Measurements from ENCODE around the gene NDUFAF2. TPM values are rescaled to one million over a fixed set of nuclear protein-coding genes. Genes with fewer than 3 reads are reported as not detected.
A peak's percentile ranks its signal among the peaks of the same experiment; 100 is the strongest.

Gene NDUFAF2
- total and polyA plus RNA-seq, 2 of the 13 experiments (the other 11 are each of a cell fraction or from before 2014, with no cell fraction given), result 34.0 to 78.4 TPM

DNA sequence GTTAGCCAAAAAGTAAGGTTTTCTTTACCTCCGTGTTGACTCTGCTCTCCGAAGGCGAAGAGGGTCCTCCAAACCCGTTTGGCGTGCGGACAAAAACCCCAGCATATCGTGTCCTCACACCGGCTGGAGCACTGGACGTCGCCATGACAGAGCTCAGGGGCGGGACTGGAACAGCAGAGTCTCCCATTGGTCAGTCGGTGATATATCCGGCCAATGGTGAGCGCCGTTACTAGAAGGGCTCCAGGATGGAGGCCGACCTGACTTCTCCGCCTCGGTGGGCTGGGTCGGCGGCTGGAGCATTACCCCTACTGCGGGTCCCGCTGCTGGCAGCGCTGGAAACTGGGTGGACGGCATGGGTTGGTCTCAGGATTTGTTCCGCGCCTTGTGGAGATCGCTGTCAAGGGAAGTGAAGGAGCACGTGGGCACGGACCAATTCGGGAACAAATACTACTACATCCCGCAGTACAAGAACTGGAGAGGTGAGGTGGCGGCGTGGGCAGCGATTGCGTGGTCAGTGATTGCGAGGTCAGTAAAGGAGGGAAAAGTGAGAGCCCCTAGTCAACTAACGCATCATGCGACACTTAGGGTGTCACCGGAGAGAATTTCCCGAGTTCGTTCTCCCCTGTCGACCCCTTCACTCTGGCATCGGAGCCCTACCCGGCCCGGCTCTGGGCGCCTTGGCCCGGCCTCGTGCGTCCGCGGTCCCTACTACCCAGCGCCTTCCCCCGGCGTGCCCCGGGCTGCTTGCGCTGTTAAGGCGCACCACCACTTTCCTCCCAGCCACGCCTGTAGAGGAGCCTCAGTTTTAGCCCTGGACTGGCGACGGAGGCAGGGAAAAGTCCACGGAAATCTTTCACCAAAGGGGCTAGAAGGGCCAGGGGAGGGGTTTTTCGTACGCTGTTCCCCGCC is at the start of gene NDUFAF2, which contains the start of gene ERCC8 (continued):
- peak; percentile 55; the same call in 1 of the 2 replicates for TF ChIP-seq ARNT2 (CRISPR knock-in tag; IDR thresholded peaks at IDR 0.05; ENCODE audit: low read depth)
- no peak for TF ChIP-seq ZNF143 (CRISPR knock-in tag; IDR thresholded peaks at IDR 0.05)
- TF ChIP-seq POGZ (CRISPR knock-in tag; IDR thresholded peaks at IDR 0.05), result peak; percentile 87
- TF ChIP-seq FUBP1 (CRISPR knock-in tag; IDR thresholded peaks at IDR 0.05; ENCODE audit: borderline replicate concordance), result no peak
- TF ChIP-seq ZNF616 (CRISPR knock-in tag; IDR thresholded peaks at IDR 0.05; ENCODE audit: low read depth), result no peak
- TF ChIP-seq HINFP (CRISPR knock-in tag; IDR thresholded peaks at IDR 0.05; ENCODE audit: low read depth), result no peak; the same call in 1 of the 2 replicates
- TF ChIP-seq SETDB1 (CRISPR knock-in tag; IDR thresholded peaks at IDR 0.05; ENCODE audit: borderline replicate concordance), result no peak
- no peak for TF ChIP-seq NPAS2 (CRISPR knock-in tag; IDR thresholded peaks at IDR 0.05; ENCODE audit: borderline replicate concordance)
- TF ChIP-seq, protein P1, sequence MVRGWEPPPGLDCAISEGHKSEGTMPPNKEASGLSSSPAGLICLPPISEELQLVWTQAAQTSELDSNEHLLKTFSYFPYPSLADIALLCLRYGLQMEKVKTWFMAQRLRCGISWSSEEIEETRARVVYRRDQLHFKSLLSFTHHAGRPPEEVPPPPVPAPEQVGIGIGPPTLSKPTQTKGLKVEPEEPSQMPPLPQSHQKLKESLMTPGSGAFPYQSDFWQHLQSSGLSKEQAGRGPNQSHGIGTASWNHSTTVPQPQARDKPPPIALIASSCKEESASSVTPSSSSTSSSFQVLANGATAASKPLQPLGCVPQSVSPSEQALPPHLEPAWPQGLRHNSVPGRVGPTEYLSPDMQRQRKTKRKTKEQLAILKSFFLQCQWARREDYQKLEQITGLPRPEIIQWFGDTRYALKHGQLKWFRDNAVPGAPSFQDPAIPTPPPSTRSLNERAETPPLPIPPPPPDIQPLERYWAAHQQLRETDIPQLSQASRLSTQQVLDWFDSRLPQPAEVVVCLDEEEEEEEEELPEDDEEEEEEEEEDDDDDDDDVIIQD (CRISPR knock-in tag; IDR thresholded peaks at IDR 0.05; ENCODE audit: low read depth), result 0 out of 2 replicates have a peak, but pooled peaks have one; percentile 24
- TF ChIP-seq ZSCAN9 (CRISPR knock-in tag; IDR thresholded peaks at IDR 0.05; ENCODE audit: borderline replicate concordance), result no peak
- TF ChIP-seq KLF9 (CRISPR knock-in tag; IDR thresholded peaks at IDR 0.05; ENCODE audit: low read depth), result no peak
- TF ChIP-seq, protein P2, sequence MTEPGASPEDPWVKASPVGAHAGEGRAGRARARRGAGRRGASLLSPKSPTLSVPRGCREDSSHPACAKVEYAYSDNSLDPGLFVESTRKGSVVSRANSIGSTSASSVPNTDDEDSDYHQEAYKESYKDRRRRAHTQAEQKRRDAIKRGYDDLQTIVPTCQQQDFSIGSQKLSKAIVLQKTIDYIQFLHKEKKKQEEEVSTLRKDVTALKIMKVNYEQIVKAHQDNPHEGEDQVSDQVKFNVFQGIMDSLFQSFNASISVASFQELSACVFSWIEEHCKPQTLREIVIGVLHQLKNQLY (CRISPR knock-in tag; IDR thresholded peaks at IDR 0.05), result no peak
- peak; percentile 85; the same call in 1 of the 2 replicates for TF ChIP-seq GLI4 (CRISPR knock-in tag; IDR thresholded peaks at IDR 0.05; ENCODE audit: borderline replicate concordance)
- no peak for TF ChIP-seq ZNF629 (CRISPR knock-in tag; conservative IDR thresholded peaks at IDR 0.05)
- TF ChIP-seq ZNF792 (CRISPR knock-in tag; IDR thresholded peaks at IDR 0.05), result no peak
- TF ChIP-seq ZNF225 (CRISPR knock-in tag; IDR thresholded peaks at IDR 0.05), result no peak
- TF ChIP-seq ZSCAN20 (CRISPR knock-in tag; IDR thresholded peaks at IDR 0.05; ENCODE audit: borderline replicate concordance), result no peak
- TF ChIP-seq ZFX (CRISPR knock-in tag; IDR thresholded peaks at IDR 0.05; ENCODE audit: low read depth), result peak; percentile 80; the same call in 1 of the 2 replicates
- TF ChIP-seq ZNF484 (CRISPR knock-in tag; IDR thresholded peaks at IDR 0.05; ENCODE audit: borderline replicate concordance, low read depth), result no peak
- no peak for TF ChIP-seq ZNF3 (CRISPR knock-in tag; IDR thresholded peaks at IDR 0.05)
- TF ChIP-seq, protein P3, sequence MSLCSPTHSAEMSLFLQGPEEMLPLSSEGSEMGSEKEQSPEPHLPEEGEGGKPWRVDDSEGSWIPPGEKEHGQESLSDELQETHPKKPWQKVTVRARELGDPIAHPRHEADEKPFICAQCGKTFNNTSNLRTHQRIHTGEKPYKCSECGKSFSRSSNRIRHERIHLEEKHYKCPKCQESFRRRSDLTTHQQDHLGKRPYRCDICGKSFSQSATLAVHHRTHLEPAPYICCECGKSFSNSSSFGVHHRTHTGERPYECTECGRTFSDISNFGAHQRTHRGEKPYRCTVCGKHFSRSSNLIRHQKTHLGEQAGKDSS (CRISPR knock-in tag; IDR thresholded peaks at IDR 0.05; ENCODE audit: borderline replicate concordance, low read depth), result 0 out of 2 replicates have a peak, but pooled peaks have one; percentile 27
- peak; percentile 72 for TF ChIP-seq DRAP1 (CRISPR knock-in tag; IDR thresholded peaks at IDR 0.05)
